Esophagus mucosa (tissue), 1 donor: ENCODE measurements around the gene SLC6A18. TPM values are rescaled to one million over a fixed set of nuclear protein-coding genes. Genes with fewer than 3 reads are reported as not detected.
"Not testable (repeated sequence)": the region's sequence is repeated elsewhere in the genome, so short reads cannot be mapped to it uniquely, and the experiment has no call there.

Experiments
- ATAC-seq: fragments of 200-7000 bp; cut with Tn5 transposase; one replicate; pipeline ENCODE4 v1.9.1; 2020
- total RNA-seq: library from RNA; stranded (reverse); gene quantifications from one replicate; pipeline ENCODE4 v1.2.4, GENCODE V29; 2023
- donor health status: DM: yes; HTN: yes; CAD: no.

SLC6A18 gene
- total RNA-seq, 1 donor from 2014 or later = not detected

DNA sequence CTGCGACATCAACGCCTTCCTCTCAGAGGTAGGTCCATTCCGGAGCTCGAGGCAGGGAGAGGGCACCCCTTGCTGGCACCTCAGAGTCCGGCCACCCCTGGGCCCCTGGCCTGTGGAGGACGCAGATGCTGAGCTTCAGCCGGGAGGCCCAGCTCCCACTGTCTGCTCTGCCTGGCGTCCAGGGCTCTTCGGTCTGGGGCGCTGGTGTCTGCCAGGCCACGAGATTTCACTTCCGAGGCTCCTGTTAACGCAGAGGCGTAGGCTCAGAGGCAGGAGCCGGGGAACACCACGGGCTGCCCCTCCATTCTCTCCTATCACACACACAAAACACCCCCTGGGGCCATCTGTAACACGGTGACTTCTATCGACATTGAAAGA lies 8.3 kb upstream of the SLC6A18 start:
- no peak for ATAC-seq

DNA sequence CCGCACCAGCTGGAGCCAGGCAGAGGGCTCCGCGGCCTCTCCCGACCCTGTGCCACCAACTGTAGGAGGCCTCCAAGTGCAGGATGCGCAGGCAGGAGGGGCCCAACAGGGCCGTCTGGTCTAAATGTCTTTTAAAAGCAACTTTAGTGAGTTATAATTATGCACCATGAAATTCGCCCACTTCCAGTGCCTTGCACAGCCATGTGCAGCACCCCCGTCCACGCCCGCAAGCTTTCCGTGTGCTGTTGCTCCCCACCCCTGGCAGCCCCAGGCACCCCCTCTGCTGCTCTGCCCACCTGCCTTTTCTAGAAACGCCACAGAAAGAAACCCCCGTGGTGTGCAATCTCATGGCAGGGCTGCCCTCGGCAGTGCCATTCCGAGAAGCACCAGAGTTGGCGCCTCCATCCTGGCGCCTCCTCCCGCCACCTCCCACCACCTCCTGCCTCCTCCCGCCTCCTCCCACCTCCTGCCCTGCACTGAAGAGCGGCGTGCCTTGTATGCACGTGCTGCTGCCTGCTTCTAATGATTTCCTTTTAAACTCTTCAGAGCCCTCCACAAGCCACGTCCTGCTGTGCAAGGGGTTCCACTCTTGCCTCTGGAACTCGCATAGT lies 7.5 kb upstream of the SLC6A18 start:
- no peak for ATAC-seq

DNA sequence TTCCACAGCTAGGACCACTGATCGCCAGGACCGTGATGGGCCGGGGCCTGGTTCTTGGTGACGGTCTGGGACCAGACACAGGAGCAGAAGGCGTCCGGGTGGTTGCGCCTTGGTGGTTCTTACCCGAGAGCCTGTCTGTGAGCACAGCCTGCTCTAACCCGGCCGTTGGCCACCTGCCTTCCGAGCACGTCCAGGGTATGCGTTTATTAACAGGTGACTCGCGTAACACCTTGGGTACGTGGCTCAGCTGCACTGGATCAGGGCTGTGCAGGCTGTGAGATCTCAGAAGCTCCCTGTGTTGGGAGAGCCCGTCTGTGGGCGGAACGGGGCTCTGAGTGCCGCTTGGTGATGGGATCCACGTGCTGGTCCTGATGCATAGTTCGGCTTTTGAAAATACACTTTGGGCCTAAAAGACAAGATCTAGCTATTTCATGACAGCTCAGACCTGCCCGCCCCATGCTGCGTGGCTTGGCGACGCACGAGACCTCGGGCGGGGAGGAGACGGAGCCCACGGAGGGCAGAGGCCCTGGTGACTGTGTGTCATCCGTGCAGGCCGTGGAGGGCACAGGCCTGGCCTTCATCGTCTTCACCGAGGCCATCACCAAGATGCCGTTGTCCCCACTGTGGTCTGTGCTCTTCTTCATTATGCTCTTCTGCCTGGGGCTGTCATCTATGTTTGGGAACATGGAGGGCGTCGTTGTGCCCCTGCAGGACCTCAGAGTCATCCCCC lies 6.7 kb upstream of the SLC6A18 start:
- no peak for ATAC-seq

DNA sequence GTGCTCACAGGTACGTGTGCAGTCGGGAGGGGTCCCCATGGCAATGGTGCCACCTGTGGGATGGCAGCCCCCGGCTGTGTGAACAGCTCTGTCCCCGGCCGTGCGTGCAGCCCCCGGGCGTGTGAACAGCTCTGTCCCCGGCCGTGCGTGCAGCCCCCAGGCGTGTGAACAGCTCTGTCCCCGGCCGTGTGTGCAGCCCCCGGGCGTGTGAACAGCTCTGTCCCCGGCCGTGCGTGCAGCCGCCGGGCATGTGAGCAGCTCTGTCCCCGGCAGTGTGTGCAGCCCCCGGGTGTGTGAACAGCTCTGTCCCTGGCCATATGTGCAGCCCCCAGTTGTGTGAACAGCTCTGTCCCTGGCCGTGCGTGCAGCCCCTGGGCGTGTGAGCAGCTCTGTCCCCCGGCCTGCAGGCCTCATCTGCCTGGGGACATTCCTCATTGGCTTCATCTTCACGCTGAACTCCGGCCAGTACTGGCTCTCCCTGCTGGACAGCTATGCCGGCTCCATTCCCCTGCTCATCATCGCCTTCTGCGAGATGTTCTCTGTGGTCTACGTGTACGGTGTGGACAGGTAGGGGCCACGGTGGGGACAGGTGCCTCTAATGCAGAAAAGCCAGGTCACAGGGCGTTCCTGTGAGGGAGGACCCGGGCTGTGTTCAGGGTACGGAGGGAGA lies 5.9 kb upstream of the SLC6A18 start:
- no peak for ATAC-seq

DNA sequence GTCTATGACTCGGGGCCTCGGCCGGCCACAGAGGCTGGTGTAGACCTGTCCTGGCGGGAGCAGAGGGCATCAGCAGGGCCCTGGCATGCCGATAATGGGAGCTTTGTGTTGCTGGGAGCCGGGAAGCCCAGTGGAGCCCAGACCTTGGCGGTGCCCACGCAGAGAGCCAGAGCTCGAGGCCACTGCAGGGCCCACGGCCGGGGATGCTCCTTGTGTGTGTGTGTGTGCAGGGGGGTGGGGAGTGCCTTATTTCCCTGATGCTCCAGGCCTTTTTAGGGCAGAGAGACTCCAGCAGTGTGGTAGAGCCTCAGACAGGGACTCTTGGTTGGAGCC lies 5.4 kb upstream of the SLC6A18 start:
- ATAC-seq = no peak

DNA sequence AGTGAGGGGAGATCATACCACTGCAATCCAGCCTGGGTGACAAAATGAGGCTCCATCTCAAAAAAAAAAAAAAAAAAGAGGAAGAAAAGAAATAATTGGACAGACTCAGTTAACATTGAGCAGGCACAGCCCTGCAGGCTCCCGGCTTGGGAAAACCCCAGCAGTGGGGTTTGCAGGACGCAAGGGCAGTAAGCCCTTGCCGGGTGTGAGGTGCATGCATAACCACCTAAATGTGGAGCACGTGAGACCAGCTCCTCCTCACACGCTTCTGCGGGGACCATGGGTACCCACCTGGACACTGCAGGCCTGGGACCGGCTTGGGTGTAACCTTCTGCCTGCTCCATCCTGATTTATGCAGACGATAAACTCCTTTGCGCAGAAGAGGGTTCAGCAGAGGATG lies 4.8 kb upstream of the SLC6A18 start:
- no peak for ATAC-seq

DNA sequence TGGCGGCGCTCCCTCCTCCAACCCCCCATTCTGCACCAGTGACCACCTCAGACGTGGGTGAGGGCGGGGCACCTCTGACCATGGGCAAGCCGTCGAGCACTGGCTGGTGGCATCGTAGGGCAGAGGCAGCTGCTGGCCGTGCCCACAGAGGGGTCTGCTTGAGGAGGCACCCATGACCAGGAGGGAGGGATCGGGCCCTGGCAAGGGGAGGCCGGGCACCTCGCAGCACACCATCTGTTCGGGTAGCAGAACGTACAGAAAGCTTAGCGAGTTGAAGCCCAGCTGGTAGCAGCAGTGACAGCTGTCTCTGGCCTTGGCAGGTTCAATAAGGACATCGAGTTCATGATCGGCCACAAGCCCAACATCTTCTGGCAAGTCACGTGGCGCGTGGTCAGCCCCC lies 4.3 kb upstream of the SLC6A18 start:
- no peak for ATAC-seq

DNA sequence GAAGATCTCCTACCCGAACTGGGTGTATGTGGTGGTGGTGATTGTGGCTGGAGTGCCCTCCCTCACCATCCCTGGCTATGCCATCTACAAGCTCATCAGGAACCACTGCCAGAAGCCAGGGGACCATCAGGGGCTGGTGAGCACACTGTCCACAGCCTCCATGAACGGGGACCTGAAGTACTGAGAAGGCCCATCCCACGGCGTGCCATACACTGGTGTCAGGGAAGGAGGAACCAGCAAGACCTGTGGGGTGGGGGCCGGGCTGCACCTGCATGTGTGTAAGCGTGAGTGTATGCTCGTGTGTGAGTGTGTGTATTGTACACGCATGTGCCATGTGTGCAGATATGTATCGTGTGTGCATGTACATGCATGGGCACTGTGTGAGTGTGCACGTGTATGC lies 3.5 kb upstream of the SLC6A18 start:
- no peak for ATAC-seq

DNA sequence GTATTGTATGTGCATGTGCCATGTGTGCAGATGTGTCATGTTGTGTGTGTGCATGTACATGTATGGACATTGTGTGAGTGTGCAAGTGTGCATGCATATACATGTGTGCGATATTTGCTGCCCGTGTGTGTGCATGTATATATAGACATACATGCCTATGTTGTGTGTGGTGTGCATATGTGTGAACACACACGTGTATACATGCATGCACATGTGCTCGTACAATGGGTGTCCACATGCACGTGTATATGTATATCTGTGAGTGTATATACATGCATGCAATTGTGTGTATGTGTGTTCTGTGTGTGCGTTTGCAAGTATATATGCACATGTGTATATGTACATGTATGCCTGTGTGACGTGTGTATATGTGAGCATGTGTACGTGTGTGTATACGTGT lies 3.0 kb upstream of the SLC6A18 start:
- no peak for ATAC-seq

DNA sequence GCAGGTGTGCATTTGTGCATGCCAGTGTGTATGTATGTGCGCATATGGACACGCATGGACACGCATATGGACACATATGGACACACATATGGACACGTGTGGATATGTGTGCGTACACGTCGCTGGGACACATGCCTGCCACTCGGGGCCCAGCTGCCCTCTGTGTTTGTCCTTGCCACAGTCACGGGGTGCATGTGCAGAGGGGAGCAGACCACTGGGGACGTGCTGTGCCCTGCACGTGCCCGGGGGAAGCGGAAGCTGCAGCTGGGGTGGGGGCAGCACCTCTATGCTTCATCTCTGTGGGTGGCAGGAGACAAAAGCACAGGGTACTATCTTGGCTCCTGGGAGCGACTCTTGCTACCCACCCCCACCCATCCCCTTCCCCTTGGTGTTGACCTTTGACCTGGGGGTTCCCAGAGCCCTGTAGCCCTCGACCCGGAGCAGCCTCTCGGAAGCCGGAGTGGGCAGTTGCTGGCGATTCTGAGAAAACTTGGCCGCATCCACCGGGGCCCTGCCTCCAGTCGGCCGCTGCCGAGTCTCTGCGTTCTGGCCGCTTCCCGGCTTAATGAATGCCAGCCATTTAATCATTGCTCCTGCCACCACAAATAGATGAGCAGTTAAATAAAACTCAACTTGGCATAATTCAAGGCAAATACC lies 2.4 kb upstream of the SLC6A18 start:
- ATAC-seq = no peak

DNA sequence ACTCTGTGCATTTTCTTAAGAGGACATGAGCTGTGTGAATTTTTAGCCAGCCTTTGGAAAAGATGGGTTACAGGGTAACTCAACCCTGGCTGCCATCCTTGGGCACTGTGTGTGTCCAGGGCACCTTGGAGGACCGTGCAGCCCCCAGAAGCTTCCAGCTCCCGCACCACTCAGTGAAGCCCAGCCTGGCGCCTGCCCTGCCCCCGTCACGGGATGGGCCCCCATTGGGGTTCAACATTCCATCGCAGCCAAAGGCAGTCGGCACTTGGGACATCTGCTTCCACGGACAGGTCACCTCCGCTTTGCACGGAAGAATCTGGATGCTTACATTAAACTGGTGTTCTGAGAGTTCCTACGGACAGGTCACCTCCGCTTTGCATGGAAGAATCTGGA lies 1.9 kb upstream of the SLC6A18 start:
- no peak for ATAC-seq

DNA sequence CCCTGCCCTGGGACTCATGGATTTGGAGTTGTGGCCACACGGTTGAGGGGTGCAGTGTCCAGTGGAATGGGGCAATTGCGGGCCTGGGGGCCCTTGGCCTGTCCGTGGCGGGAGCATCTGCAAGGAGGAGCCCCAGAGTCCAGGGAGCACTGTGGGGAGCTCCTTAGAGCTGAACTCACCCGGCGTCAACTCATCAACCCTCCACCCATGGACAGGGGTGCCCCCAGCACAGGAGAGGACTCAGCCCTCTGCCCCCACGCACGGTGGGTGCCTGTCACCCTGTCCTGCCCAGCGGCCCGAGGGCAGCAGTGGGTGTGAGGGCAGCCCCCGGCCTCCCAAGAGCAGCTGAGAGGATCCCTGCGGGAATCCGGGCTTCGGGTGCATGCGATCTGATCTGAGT lies 550 bp upstream of the SLC6A18 start:
- no peak for ATAC-seq

DNA sequence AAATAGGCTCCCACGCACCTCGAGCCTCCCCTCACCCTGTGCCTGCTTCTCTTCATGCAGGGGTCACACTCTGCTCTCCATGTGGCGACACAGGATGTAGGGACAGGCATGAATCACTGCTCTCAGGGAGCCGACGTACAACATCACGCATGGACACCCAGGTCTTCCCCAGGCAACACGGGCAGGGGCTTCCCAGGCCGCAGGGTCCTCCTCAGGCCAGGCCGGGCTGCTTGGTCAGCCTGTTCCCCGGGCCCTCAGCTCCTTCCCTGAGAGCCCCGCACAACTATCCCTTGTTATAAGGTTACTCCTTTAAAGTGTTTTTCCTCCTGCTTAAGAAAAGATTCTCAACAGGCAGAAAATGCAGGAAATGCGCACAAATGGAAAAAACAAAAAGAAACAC lies 1.1 kb downstream of the SLC6A18 start:
- ATAC-seq = no peak

DNA sequence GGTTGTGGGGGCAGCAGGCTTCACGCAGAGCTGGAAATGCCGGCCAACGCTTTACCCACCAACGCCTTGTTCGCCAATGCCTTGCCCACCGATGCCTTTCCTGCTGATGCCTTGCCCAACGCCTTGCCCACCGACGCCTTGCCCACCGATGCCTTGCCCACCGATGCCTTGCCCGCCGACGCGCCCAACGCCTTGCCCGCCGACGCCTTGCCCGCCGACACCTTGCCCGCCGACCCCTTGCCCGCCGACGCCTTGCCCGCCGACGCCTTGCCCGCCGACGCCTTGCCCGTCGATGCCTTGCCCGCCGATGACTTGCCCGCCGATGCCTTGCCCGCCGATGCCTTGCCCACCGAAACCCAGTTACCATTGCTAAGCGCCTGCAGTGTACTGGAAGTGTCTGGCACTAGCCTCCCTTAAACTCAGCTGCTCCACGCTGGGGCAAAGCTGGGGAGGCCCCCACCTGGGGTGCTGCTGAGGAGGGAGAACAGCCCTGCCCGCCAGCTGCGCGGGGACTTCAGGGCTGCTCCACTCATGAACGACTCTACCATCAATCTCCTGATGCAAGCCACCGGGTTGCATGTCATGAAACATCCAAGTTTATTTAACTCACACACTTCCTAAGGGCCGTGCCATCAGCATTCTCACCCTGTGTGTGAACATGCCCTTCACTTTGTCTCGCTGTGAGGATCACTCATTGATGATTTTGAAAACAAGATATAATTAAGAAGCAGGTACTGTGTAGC lies 1.8 kb downstream of the SLC6A18 start:
- no peak for ATAC-seq

DNA sequence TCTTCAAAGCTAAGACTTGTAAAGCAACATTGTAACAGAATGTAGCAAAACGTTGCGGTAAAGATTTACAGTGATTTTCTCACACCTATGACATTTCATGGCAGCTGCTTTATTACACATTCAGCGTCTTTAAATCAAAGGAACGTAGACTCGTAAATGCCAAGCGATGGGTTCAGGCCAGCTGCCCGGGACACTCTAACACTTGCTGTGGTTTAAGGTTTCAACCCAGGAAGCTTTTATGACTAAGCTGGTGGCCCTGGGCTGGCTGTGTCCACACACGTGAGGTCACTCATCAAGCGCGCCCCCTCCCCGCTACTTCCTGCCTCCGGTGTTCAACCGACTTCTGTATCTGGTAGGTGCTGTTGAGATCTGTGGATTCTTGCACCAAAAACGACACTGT lies 2.5 kb downstream of the SLC6A18 start:
- ATAC-seq = no peak

DNA sequence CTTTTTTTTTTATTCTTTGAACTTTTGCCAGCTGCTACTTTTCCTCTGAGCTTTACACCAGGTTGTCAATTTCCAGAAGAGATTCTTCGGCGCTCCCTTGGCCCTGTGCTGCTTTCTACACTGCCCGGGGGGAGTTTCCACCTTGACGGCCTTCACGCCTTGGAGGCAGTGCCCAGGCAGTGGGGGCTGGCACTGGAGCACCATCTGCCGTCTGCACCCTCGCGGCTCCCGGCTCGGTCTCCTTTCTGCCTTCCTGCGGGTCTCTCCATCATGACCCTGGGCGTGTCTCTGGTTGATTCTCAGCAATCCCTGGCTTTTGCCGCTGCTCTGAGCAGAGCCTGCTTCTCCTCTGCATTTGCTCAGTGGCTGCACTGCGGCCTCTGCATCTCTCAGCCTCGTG lies 2.9 kb downstream of the SLC6A18 start:
- ATAC-seq = no peak

DNA sequence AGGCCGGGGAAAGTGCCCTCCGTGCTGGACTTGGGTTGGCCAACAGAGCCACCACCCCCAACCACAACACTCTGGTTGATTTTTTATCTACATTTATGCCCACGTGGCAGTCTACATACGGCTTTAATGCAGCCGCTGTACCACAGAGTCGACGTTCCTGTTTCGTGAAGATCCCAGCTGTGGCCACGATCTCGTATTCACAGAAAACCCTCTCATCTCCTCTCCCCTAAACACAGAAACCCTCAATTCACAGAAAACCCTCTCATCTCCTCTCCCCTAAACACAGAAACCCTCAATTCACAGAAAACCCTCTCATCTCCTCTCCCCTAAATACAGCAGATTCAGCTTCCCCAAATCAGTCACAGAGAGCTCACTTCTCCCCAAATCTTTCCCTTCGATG lies 3.8 kb downstream of the SLC6A18 start:
- not testable (repeated sequence) for ATAC-seq

DNA sequence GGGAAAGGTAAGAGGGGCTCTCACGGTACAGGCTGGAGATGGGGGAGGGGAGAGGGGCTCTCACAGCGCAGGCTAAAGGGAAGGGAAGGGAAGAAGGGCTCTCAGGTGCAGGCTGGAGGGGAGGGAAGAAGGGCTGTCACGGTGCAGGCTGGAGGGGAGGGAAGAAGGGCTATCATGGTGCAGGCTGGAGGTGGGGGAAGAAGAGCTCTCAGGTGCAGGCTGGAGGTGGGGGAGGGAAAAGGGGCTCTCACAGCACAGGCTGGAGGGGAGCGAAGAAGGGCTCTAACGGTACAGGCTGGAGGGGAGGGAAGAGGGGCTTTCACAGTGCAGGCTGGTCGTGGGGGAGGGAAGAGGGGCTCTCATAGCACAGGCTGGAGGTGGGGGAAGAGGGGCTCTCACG lies 4.6 kb downstream of the SLC6A18 start:
- ATAC-seq = no peak

DNA sequence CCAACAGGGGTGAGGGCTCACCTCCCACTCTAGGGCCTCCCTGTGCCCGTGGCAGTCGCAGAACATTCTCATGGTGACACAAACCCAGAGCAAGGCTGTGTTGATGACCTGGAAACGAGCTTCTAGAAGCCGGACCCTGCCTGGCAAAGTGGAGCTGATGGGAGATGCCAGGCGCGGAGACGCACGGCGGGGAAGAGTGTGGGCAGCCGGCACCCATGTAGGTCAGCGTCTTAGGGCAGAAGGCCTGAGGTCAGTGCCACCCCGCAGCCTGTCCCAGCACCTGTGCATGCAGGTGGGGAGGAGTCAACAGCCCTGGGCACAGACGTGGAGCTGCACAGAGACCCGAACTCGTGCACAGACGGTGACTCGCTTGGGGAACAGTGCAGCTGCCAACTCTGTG lies 5.4 kb downstream of the SLC6A18 start:
- ATAC-seq = no peak

DNA sequence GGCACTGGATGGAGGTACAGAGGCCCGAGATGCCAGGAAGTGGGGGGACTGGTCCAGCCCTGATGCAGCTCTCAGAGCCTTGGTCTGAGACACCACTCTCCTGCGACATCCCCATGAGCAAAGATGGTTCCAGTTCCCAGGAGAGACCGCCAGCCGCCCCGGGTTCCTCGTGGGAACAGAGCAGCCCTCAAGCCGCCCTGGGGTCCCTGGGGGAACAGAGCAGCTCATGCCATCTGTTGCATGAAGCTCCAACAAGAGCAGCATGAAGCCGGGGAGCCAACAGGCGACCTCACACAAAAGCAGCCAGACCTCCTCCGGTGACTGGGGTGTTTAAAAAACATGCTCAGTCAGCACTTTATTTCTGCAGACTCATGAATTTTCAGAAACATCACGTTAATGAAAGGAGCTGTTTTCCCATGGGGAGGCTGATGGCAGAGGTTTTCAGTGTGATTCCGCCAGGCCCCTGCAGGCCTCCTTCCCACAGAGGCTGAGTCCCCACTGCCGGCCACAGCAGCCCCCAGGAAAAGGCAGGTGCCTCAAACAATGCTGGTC lies 6.2 kb downstream of the SLC6A18 start:
- ATAC-seq = no peak

DNA sequence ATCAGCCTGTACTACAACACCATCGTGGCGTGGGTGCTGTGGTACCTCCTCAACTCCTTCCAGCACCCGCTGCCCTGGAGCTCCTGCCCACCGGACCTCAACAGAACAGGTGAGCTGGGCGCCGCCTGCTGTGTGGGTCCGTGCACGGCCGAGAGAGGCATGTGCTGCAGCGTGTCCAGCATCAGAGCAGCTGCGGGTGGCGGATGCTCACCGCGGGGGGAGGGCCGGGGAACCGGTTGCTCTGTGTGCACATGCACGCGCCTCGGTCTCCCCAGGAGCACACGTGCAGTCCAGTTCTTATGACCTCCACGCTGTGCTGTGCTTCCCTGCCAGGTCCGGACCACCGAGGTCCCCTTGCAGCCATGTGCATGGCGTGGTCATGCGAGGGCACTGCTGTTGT lies 7.6 kb downstream of the SLC6A18 start:
- ATAC-seq = no peak

DNA sequence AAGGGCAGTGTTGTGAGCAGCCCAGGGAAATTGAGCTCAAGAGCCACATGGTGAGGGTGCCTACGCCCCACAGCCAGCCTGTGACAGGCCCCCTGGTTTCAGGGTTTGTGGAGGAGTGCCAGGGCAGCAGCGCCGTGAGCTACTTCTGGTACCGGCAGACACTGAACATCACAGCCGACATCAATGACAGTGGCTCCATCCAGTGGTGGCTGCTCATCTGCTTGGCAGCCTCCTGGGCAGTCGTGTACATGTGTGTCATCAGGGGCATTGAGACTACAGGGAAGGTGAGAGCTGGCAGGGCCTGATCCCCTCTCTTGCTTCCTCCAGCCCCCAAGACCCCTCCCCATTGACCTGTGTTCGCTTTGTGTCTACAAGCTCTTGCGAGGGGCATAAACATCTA lies 10.2 kb downstream of the SLC6A18 start:
- no peak for ATAC-seq

DNA sequence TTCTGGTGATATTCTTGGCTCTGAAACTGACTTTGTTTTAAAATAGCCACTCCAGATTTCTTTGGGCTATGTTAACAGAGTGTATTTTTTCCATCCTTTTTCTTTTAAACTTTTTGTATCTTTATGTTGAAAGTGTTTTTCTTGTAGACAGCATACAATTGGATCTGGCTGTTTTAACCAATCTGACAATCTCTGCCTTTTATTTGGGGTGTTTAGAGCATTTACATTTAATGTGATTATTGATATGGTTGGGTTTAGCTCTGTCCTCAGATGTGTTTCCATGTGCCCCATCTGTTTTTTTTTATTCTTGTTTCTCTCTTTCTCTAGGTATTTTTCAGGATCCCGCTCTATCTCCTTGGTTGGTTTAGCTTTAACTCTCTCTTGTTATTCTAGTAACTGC lies 10.7 kb downstream of the SLC6A18 start:
- ATAC-seq = no peak
